Measurements from ENCODE around the gene RPE65. TPM values are rescaled to one million over a fixed set of nuclear protein-coding genes. Genes with fewer than 3 reads are reported as not detected.

The RPE65 gene
- total RNA-seq, 4 donors from 2014 or later, result not detected

- no peaks in the 10 kb centered on the region for H3K27me3 ChIP-seq
- no peak for TF ChIP-seq CTCF (IDR thresholded peaks at IDR 0.05)
- TF ChIP-seq POLR2A (IDR thresholded peaks at IDR 0.05), result no peak
- intact Hi-C loops (cut with DNase I), result no loop called here
Observed at GRCh38 chr1:68456202-68456601, 6.4 kb upstream of the RPE65 start.

GRCh38 chr1:68454534-68454933, 4.8 kb upstream of the RPE65 start:
- TF ChIP-seq CTCF (IDR thresholded peaks at IDR 0.05) (no peak), POLR2A (IDR thresholded peaks at IDR 0.05) (no peak)
- Histone ChIP-seq H3K27ac (no peak overlapping the region), H3K27me3 (no peaks in the 10 kb centered on the region), H3K4me1 (peaks cover 0 to 5% of the 10 kb centered on the region in 2 donors), H3K9me3 (no peaks in the 10 kb centered on the region), H3K4me3 (replicated peaks in 1 of 3) (no peak overlapping the region), H3K36me3 (no peaks in the 10 kb centered on the region)
- 83 to 85% methylated on average over 2 of the region's 2 CpGs for WGBS, 2 donors
- intact Hi-C loops (cut with DNase I), result no loop called here
- no peak for DNase-seq

More at GRCh38 chr1:68456202-68456601, 6.4 kb upstream of the RPE65 start:
- no peak overlapping the region for H3K4me3 ChIP-seq (replicated peaks in 1 of 3)
- H3K4me1 ChIP-seq, result peaks cover 0 to 5% of the 10 kb centered on the region in 2 donors
- no peaks in the 10 kb centered on the region for H3K36me3 ChIP-seq
- H3K27ac ChIP-seq, result no peak overlapping the region
- no peaks in the 10 kb centered on the region for H3K9me3 ChIP-seq
- WGBS, 2 donors, result 22 to 45% methylated on average over 1 of the region's 1 CpG
- DNase-seq, result no peak

- intact Hi-C loops (cut with DNase I), result no loop called here
- H3K36me3 ChIP-seq, result no peaks in the 10 kb centered on the region
- no peaks in the 10 kb centered on the region for H3K27me3 ChIP-seq
- no peak for DNase-seq
- TF ChIP-seq POLR2A (IDR thresholded peaks at IDR 0.05), result no peak
- H3K4me3 ChIP-seq (replicated peaks in 1 of 3), result no peak overlapping the region
- no peak overlapping the region for H3K27ac ChIP-seq
- WGBS, 2 donors, result 87 to 90% methylated on average over 8 of the region's 8 CpGs
- H3K4me1 ChIP-seq, result peaks cover 0 to 5% of the 10 kb centered on the region in 2 donors
- H3K9me3 ChIP-seq, result no peaks in the 10 kb centered on the region
Observed at GRCh38 chr1:68453060-68453670, 3.4 kb upstream of the RPE65 start.

GRCh38 chr1:68448365-68448764, 1.4 kb downstream of the RPE65 start:
- Histone ChIP-seq H3K4me1 (no peaks in the 10 kb centered on the region), H3K9me3 (no peaks in the 10 kb centered on the region), H3K27me3 (no peaks in the 10 kb centered on the region), H3K36me3 (no peaks in the 10 kb centered on the region), H3K27ac (no peak overlapping the region), H3K4me3 (replicated peaks in 1 of 3) (no peak overlapping the region)
- TF ChIP-seq POLR2A (IDR thresholded peaks at IDR 0.05) (no peak), CTCF (IDR thresholded peaks at IDR 0.05) (no peak)
- intact Hi-C loops (cut with DNase I), result no loop called here
- WGBS, 2 donors, result 79% methylated on average over 7 of the region's 7 CpGs
- no peak for DNase-seq

GRCh38 chr1:68445709-68446108, 4.0 kb downstream of the RPE65 start:
- no peak overlapping the region for H3K4me3 ChIP-seq (replicated peaks in 1 of 3)
- 95% methylated on average over 6 of the region's 6 CpGs for WGBS, 2 donors
- intact Hi-C loops (cut with DNase I), result no loop called here
- no peak for TF ChIP-seq POLR2A (IDR thresholded peaks at IDR 0.05)
- no peak for TF ChIP-seq CTCF (IDR thresholded peaks at IDR 0.05)
- H3K27me3 ChIP-seq, result no peaks in the 10 kb centered on the region
- H3K4me1 ChIP-seq, result no peaks in the 10 kb centered on the region
- no peak for DNase-seq
- no peaks in the 10 kb centered on the region for H3K36me3 ChIP-seq
- no peak overlapping the region for H3K27ac ChIP-seq
- no peaks in the 10 kb centered on the region for H3K9me3 ChIP-seq
